Measurements from ENCODE around the gene P2RX4.
"Not testable (repeated sequence)": the region's sequence is repeated elsewhere in the genome, so short reads cannot be mapped to it uniquely, and the experiment has no call there.

Gene P2RX4

GRCh38 chr12:121189131-121189530 is 20.8 kb upstream of the P2RX4 start:
- no peak for FAIRE-seq

- FAIRE-seq: no peak
Measured at GRCh38 chr12:121189619-121190155, 20.2 kb upstream of the P2RX4 start.

- FAIRE-seq: no peak
Measured at GRCh38 chr12:121190523-121191031, 19.4 kb upstream of the P2RX4 start.

- no peak for FAIRE-seq
Measured at GRCh38 chr12:121191151-121191550, 18.8 kb upstream of the P2RX4 start.

GRCh38 chr12:121196902-121197301 is 13.0 kb upstream of the P2RX4 start:
- FAIRE-seq: no peak

- FAIRE-seq: no peak
Measured at GRCh38 chr12:121198949-121199348, 11.0 kb upstream of the P2RX4 start.

- FAIRE-seq: not testable (repeated sequence)
Measured at GRCh38 chr12:121201140-121201539, 8.8 kb upstream of the P2RX4 start.

- FAIRE-seq: no peak
Measured at GRCh38 chr12:121202407-121203355, 7.2 kb upstream of the P2RX4 start.

GRCh38 chr12:121203482-121203881 is 6.4 kb upstream of the P2RX4 start:
- no peak for FAIRE-seq

GRCh38 chr12:121205491-121205890 is 4.4 kb upstream of the P2RX4 start:
- no peak for FAIRE-seq

GRCh38 chr12:121208571-121208970 is 1.4 kb upstream of the P2RX4 start:
- FAIRE-seq: not testable (repeated sequence)

GRCh38 chr12:121209221-121209620 is 708 bp upstream of the P2RX4 start:
- FAIRE-seq: no peak

GRCh38 chr12:121212875-121213274 is 2.9 kb downstream of the P2RX4 start:
- no peak for FAIRE-seq

- FAIRE-seq: no peak
Measured at GRCh38 chr12:121214166-121214777, 4.3 kb downstream of the P2RX4 start.

- no peak for FAIRE-seq
Measured at GRCh38 chr12:121214855-121215745, 5.2 kb downstream of the P2RX4 start.

- FAIRE-seq: no peak
Measured at GRCh38 chr12:121216102-121216501, 6.2 kb downstream of the P2RX4 start.

- FAIRE-seq: no peak
Measured at GRCh38 chr12:121217063-121217462, 7.1 kb downstream of the P2RX4 start.

GRCh38 chr12:121217761-121218160 is 7.8 kb downstream of the P2RX4 start:
- FAIRE-seq: no peak

GRCh38 chr12:121218588-121219352 is 8.8 kb downstream of the P2RX4 start:
- FAIRE-seq: no peak

- no peak for FAIRE-seq
Measured at GRCh38 chr12:121219353-121219986, 9.5 kb downstream of the P2RX4 start.

GRCh38 chr12:121222847-121223246 is 12.9 kb downstream of the P2RX4 start:
- no peak for FAIRE-seq
